GM19351 (cell line): Measurements from ENCODE around the gene PPP1R12C.
A peak's percentile ranks its signal among the peaks of the same experiment; 100 is the strongest.
"Not testable (repeated sequence)": the region's sequence is repeated elsewhere in the genome, so short reads cannot be mapped to it uniquely, and the experiment has no call there.

Experiments used
- ATAC-seq: cut with Tn5 transposase; IDR thresholded peaks from one replicate; pipeline ENCODE4 v1.9.1; 2021; ENCODE audit warnings: mild to moderate bottlenecking, moderate library complexity; ENCODE audit not compliant: unreplicated experiment

Gene PPP1R12C

DNA sequence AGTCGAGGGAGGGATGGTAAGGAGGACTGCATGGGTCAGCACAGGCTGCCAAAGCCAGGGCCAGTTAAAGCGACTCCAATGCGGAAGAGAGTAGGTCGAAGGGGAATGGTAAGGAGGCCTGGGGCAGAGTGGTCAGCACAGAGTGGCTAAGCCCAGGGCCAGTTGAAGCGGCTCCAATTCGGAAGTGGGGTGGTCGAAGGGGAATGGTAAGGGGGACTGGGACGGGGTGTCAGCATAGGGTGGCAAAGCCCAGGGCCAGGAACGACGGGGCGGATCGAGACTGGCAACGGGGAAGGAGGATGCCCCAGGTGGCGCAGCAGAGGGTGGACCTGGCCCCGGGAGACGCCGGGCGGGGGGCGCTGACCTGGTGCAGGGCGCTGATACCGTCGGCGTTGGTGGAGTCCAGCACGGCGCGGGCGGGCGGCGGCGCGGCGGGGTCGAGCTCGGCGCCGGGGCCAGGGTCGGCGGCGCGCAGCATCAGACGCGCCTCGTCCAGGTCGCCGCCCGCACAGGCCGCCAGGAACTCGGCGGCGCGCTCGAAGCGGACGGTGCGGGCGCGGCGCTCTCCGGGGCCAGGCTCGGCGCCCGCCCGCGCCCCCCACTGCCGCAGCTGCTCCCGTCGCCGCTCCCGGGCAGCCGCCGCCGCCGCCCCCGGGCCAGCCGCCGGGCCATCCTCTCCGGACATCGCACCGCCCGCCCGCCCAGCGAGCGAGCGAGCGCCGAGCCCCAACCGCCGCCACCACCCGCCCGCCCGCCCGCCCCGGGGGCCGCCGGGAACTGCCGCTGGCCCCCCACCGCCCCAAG lies at the start of gene PPP1R12C:
Gene PPP1R12C, minus strand, starts transcription at position 779 of the 804 bp plus-strand sequence. Its CDS starts 94 bp downstream, at position 685.
- peak; percentile 4 for ATAC-seq

DNA sequence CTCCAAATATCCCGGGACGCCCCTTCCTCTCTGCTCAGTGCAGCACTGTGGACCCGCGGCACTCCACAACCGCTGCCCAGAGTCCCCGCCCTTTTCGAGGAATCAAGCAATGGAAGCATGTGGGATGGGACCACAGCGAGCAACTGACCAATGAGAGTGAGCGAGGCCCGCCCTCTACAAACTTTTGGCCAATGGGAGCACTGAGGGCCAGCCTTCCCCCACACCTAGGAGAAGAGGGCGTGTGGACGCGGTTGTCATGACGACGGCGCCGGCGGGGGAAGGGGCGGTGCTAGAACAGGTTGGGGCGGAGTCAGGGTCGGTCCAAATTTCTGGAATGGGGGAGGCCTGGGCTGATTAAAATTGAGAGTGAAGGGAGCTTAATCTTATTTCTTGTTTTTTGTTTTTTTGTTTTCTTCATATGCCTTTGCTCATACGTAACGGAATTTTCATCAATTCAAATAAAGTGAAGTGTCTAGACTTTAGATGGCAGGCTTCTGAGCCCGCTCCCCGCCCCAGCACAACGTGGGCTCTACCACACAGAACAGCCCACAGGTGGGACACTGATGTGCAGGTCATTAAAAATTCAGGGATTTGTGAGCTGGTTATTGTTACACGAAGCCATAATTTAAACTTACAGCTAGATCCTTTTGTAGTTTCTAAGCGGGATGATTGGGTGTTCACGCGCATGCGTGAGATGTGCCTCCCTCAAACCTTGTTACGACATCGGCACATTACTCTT lies 49.3 kb upstream of the PPP1R12C start, which contains the start of gene DNAAF3:
Gene DNAAF3, minus strand, starts transcription at position 84 of the 739 bp plus-strand sequence. CDS start 200 bp downstream, outside the sequence.
- ATAC-seq: peak; percentile 82

DNA sequence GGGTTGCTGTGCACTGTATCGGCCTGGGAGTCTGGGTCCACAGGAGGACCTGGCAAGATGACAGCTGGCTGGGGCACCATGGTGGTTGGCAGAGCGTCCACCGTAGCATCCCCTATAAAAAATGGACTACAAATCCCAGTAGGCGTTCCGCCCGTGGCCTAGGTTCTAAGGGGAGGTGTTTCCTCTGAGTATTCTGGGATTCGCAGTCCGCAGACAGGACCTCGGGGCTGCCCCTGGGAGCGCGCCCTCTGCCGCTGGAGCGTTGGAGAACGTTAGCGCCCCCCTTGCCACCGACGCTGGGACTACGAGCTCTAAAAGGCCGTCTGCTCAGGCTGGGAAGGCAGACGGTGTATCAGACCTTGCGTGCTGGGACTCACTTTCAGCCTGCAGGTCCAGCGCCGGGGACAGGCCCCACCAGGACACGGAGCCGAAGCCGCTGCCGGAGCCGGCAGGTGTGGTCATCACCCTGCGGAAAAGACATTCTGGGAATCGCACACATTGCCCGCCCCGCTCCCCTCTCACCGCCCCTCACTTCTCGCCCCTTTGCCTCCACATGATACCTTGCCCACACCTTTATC lies 48.6 kb upstream of the PPP1R12C start:
- no peak for ATAC-seq

GRCh38 chr19:55161571-55162322 lies 44.3 kb upstream of the PPP1R12C start:
- no peak for ATAC-seq

DNA sequence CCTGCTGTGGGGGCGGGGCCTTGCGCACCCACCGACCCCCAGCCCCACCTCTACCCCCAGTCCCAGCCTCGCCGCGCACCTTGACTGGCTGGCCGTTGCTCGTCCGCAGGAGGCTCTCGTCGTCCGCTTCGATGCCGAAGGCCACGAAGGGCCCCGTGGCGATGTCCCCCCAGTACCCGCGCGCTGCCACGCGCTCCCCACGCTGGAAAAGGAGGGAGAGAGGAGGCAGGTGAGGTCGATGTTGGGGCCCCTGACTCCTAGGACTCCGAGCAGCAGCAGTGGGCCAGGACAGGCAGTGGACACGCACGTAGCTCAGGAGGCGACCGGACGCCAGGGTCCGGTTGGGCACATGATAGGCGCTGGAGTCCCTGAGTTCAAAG lies 43.5 kb upstream of the PPP1R12C start:
- no peak for ATAC-seq

GRCh38 chr19:55160128-55160985 lies 42.9 kb upstream of the PPP1R12C start:
- peak; percentile 62 for ATAC-seq

GRCh38 chr19:55158848-55159749 lies 41.7 kb upstream of the PPP1R12C start:
- no peak for ATAC-seq

DNA sequence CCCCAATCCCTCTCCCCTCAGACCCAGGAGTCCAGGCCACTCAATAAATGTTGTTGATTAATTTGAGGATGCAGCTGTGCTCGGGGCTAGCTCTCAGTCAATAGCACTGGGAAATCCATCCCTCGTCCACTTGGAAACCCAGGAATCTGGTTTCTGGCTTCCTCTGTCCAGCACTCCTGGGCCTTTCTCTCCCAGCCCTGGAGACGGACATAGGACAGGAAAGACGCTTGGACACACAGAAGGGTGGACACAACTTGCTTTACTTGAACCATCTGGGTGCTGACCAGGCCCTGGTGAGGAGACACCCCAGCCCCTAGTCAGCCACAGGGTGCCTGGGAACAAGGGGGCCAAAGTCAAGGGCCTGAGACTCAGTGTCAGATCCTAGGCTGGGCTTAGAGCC lies 41.0 kb upstream of the PPP1R12C start:
- ATAC-seq: no peak

DNA sequence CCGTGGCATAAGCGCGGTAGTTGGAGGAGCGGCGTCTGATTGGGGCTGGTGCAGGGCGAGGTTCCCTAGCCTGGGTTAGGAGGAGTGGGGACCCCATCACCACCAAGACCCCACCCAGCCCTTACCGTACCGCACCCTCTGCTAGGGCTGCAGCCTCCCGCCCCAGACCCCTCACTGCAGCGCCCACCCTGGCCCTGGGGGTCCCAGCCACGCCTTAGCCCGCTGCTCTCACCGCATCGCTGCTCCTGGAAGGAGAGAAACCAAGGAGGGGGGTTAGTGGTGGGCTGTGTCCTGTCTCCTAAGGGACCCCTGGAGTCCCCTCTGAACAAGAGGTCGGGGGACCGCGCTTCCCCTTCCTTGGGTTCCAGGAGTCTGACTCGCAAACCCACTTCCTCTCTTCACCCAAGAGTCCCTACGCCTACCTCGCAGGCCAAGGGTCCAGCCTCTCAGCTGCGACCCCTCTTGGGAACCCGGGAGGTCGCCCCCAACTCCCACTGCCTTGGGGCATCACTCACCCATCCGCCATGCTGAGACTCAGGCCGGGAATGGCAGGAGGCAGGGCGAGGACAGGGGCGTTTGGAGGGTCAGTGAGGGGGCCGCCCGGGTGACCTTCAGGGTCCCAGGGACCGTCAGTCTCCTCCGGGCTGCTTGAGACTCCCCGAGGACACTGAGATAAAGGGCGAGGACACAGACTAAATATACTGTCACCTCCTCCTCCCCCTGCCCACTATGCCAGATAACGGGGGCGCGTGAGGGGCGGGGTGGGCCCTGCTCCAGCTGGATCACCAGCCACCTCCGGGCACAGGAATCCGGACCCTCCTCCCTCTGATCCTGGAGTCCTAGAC lies 39.8 kb upstream of the PPP1R12C start, which contains the start of gene TNNI3:
Gene TNNI3, minus strand, starts transcription at position 669 of the 845 bp plus-strand sequence. Its CDS starts 143 bp downstream, at position 526.
- ATAC-seq: no peak

GRCh38 chr19:55156202-55157063 lies 39.0 kb upstream of the PPP1R12C start:
- ATAC-seq: no peak

DNA sequence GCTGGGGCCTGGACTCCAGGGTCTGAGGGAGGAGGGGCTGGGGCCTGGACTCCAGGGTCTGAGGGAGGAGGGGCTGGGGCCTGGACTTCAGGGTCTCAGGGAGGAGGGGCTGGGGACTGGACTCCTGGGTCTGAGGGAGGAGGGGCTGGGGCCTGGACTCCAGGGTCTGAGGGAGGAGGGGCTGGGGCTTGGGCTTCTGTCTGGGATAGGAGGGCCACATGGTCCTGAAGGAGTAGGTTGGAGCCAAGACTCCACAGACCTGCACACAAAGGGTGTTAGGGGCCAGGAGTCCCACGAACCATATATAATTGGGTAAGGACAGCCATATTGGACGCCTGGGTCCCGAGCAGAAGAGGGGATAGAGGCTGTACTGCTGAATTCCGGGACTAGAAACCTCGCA lies 38.3 kb upstream of the PPP1R12C start:
- ATAC-seq: not testable (repeated sequence)

DNA sequence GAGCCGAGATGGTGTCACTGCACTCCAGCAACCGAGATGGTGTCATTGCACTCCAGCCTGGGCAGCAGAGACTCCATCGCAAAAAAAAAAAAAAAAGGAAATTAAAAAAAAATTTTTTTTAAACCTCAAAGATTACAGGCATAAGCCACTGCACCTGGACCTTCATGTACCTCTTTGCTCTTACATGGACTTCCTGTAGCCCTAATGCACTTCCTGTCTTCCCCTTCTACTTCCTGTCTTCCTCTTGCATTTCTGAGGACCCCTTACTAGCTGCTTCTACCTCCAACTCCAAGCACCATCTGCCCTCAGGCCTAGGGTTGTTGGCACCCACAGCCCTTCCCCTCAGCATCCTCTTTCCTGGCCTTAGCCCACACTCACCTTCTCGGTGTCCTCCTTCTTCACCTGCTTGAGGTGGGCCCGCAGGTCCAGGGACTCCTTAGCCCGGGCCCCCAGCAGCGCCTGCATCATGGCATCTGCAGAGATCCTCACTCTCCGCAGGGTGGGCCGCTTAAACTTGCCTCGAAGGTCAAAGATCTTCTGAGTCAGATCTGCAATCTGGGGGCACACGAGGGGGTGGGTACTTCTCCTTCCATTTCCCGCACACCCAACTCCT lies 36.3 kb upstream of the PPP1R12C start:
- ATAC-seq: no peak

- no peak for ATAC-seq
These were observed 34.6 kb upstream of the PPP1R12C start for GRCh38 chr19:55152017-55152416.

GRCh38 chr19:55149078-55150003 lies 31.9 kb upstream of the PPP1R12C start, which contains the start of gene TNNT1:
TNNT1 (minus strand) TSS chr19:55149206; CDS start chr19:55147157, 2,049 bp downstream.
- no peak for ATAC-seq

GRCh38 chr19:55147545-55148251 lies 30.3 kb upstream of the PPP1R12C start:
- no peak for ATAC-seq
